Chondrocyte (in vitro differentiated cells): ENCODE results near the gene GALNS. TPM values are rescaled to one million over a fixed set of nuclear protein-coding genes. Genes with fewer than 3 reads are reported as not detected.

Experiments used
- DNase-seq: peaks from one replicate; pipeline ENCODE4 v3.0.0; 2021; ENCODE audit warnings: mixed read lengths, low spot score
- H3K27ac Mint-ChIP-seq: one replicate; pipeline ENCODE4 v1.8.0; 2021; ENCODE audit warnings: mild to moderate bottlenecking, moderate library complexity, mixed read lengths; ENCODE audit not compliant: unreplicated experiment
- H3K27me3 Mint-ChIP-seq: 2 replicates; pipeline ENCODE4 v1.8.0; 2021; ENCODE audit warnings: low read depth, mixed read lengths
- H3K36me3 Mint-ChIP-seq: 2 replicates; pipeline ENCODE4 v1.8.0; 2021; ENCODE audit warnings: low read depth, mixed read lengths
- H3K4me1 Mint-ChIP-seq: 2 replicates; pipeline ENCODE4 v1.8.0; 2021; ENCODE audit warnings: low read depth, mild to moderate bottlenecking, mixed read lengths
- H3K4me3 Mint-ChIP-seq: one replicate; pipeline ENCODE4 v1.8.0; 2021; ENCODE audit warnings: mild to moderate bottlenecking, moderate library complexity, mixed read lengths; ENCODE audit not compliant: unreplicated experiment
- H3K9me3 Mint-ChIP-seq: 2 replicates; pipeline ENCODE4 v1.8.0; 2021; ENCODE audit warnings: low read depth, mixed read lengths
- CTCF ChIP-seq: fragments of 200-600 bp; sonication (generic); IDR thresholded peaks from 2 replicates; pipeline ENCODE4 v1.5.0; 2021; ENCODE audit warnings: antibody characterized with exemption, mild to moderate bottlenecking, moderate library complexity
- total RNA-seq: library from RNA; stranded (reverse); gene quantifications from 3 replicates; pipeline ENCODE4 v1.2.1, GENCODE V29; 2021

GALNS gene
- total RNA-seq, 1 donor from 2014 or later = 34.1 TPM

DNA sequence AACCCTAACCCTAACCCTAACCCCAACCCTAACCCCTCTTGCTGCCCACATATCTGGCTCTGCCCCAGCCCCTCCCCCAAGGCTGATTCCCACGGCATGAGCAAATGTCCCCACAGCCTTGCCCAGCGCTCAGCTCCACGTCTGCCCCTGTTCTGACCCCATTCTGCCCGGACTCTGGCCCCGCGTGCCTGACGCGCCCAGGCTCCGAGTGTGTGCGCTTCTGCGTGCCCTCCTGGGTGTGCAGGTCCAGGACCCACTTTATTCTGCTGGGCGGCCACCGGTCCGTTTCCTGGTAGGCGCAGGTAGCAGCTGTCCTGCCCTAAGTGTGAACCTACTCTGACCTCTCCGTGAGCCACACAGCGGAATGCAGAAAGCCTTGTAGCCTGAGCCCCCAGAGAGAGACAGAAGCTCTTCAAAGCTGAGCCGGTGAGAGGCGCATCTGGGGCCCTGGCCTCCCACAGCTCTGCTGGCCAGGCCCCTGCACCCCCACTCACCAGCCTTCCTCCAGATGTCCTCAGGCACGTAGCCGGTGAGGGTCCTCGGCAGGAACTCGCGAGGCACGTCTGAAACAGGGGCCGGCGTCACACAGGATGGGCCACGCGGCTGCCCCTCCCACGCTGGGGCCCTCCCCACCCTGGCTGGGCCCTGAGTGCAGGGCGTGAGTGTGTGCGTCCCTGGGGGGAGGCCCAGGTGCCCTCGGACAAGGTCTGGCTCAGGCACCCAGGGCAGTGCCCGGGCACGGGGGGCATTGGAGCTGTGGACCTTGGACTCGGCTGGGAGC, 23.7 kb upstream of the GALNS start:
- Mint-ChIP-seq H3K27me3 (peaks cover 25% of the 10 kb centered on the region), H3K9me3 (no peaks in the 10 kb centered on the region), H3K4me3 (no peak overlapping the region), H3K36me3 (no peaks in the 10 kb centered on the region), H3K4me1 (no peaks in the 10 kb centered on the region), H3K27ac (no peak overlapping the region)
- TF ChIP-seq CTCF = no peak
- DNase-seq = no peak

DNA sequence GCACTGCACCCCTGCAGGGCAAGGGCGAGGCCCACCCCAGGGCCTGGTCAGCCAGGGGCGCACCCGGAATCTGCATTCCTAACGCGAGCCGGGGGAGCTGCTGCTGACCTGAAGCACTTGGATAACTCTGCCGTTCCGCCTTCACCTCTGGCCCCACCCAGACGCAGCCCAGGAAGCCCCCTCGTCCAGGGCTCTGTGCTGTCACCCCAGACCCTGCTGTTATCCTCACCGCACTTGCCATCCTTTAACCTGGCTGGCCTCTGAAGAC, 23.0 kb upstream of the GALNS start:
- Mint-ChIP-seq H3K4me1 (no peaks in the 10 kb centered on the region), H3K27ac (no peak overlapping the region)
- DNase-seq = no peak

GRCh38 chr16:88878967-88879787, 22.4 kb upstream of the GALNS start:
- TF ChIP-seq CTCF = no peak
- H3K36me3 Mint-ChIP-seq = no peaks in the 10 kb centered on the region
- H3K4me1 Mint-ChIP-seq = no peaks in the 10 kb centered on the region
- H3K27ac Mint-ChIP-seq = no peak overlapping the region
- no peak for DNase-seq
- no peak overlapping the region for H3K4me3 Mint-ChIP-seq
- H3K9me3 Mint-ChIP-seq = no peaks in the 10 kb centered on the region
- peaks cover 31% of the 10 kb centered on the region for H3K27me3 Mint-ChIP-seq

More for the DNA sequence above, 23.0 kb upstream of the GALNS start:
- no peak overlapping the region for H3K4me3 Mint-ChIP-seq
- no peak for TF ChIP-seq CTCF
- no peaks in the 10 kb centered on the region for H3K36me3 Mint-ChIP-seq
- no peaks in the 10 kb centered on the region for H3K9me3 Mint-ChIP-seq
- H3K27me3 Mint-ChIP-seq = peaks cover 30% of the 10 kb centered on the region

DNA sequence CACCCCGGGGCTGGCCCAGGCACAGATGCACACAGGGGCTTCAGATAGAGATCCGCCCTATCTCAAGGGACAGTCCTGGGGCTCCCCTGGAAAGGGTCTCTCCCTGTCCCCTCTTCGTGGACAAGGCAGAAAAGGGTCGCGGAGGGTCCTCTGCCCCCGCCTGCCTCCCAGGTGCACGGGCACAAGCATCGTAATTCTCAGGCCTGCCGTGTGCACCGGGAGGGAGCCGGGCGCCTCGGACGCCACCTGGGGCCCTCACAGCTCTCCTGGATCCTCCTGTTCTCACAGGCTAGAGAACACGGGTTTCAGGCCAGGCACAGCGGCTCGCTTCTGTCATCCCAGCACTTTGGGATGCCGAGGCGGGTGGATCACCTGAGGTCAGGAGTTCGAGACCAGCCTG, 21.6 kb upstream of the GALNS start:
- Mint-ChIP-seq H3K27me3 (peaks cover 31% of the 10 kb centered on the region), H3K4me1 (no peaks in the 10 kb centered on the region), H3K27ac (no peak overlapping the region), H3K4me3 (no peak overlapping the region), H3K36me3 (no peaks in the 10 kb centered on the region), H3K9me3 (no peaks in the 10 kb centered on the region)
- no peak for TF ChIP-seq CTCF
- no peak for DNase-seq

- Mint-ChIP-seq H3K9me3 (no peaks in the 10 kb centered on the region), H3K4me1 (no peaks in the 10 kb centered on the region), H3K27ac (no peak overlapping the region), H3K27me3 (peaks cover 31% of the 10 kb centered on the region), H3K4me3 (no peak overlapping the region), H3K36me3 (no peaks in the 10 kb centered on the region)
- DNase-seq = no peak
- TF ChIP-seq CTCF = no peak
These were observed 21.0 kb upstream of the GALNS start for GRCh38 chr16:88877564-88878289.
